HUES48 (cell line): Measurements from ENCODE around the gene GORASP2.

Experiments used
- H3K27ac ChIP-seq: one replicate; pipeline ENCODE4 v1.7.0; 2013; ENCODE audit warnings: low read depth, low read length, inconsistent platforms
- H3K27me3 ChIP-seq: 2 replicates; pipeline ENCODE4 v1.6.1; 2013; ENCODE audit warnings: mild to moderate bottlenecking, low read length; ENCODE audit not compliant: control insufficient read depth, insufficient read depth
- H3K36me3 ChIP-seq: 2 replicates; pipeline ENCODE4 v1.6.1; 2013; ENCODE audit warnings: low read length; ENCODE audit not compliant: control insufficient read depth, insufficient read depth
- H3K4me1 ChIP-seq: 2 replicates; pipeline ENCODE4 v1.6.1; 2013; ENCODE audit warnings: mild to moderate bottlenecking, low read length; ENCODE audit not compliant: control insufficient read depth, insufficient read depth
- H3K4me3 ChIP-seq: 2 replicates; pipeline ENCODE4 v1.5.1; 2013; ENCODE audit warnings: mild to moderate bottlenecking, low read depth, low read length
- H3K9ac ChIP-seq: 2 replicates; pipeline ENCODE4 v1.6.1; 2013; ENCODE audit warnings: mild to moderate bottlenecking, low read depth, low read length, moderate library complexity
- H3K9me3 ChIP-seq: 2 replicates; pipeline ENCODE4 v1.6.1; 2013; ENCODE audit warnings: low read length; ENCODE audit not compliant: control insufficient read depth, insufficient read depth

GORASP2 gene

DNA sequence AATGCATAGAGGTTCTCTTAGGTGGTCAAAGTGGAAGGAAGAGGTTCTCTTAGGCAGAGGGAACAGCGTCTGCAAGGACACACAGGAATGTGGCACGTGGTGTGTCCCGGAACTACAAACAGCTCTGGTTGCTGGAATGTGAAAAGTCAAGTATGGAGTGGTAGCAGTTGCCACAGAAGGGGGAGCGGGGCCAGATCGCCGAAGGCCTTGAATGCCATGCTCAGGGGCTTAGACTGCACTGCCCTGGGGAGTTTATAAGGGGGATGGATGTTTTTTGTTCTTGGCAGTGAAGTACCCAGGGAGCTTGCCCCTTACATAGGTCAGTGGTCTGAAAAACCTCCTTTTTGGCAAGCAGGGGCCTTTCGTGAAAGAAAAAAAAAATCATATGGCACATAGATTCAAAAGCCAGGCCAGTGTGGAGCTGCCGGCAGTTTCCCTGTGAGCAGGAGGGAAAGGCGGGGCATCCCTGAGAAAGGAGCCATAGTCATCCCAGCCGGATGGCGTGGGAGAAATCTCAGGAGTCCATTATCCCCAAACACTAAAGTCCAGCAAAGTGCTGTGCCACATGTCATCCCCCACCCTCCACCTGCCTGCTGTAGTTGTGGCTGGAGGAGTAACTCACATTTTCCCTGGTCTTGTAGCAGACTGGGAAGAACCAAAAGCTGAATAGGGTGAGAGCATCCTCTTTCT lies 45.4 kb downstream of the GORASP2 start:
- Histone ChIP-seq H3K36me3 (no peaks in the 10 kb centered on the region), H3K27ac (no peak overlapping the region), H3K4me1 (peaks cover 8% of the 10 kb centered on the region), H3K9me3 (no peaks in the 10 kb centered on the region), H3K27me3 (no peaks in the 10 kb centered on the region; the same call in 1 of the 2 replicates), H3K4me3 (peak overlapping the region; percentile 61; the same call in 1 of the 2 replicates), H3K9ac (no peak overlapping the region)

DNA sequence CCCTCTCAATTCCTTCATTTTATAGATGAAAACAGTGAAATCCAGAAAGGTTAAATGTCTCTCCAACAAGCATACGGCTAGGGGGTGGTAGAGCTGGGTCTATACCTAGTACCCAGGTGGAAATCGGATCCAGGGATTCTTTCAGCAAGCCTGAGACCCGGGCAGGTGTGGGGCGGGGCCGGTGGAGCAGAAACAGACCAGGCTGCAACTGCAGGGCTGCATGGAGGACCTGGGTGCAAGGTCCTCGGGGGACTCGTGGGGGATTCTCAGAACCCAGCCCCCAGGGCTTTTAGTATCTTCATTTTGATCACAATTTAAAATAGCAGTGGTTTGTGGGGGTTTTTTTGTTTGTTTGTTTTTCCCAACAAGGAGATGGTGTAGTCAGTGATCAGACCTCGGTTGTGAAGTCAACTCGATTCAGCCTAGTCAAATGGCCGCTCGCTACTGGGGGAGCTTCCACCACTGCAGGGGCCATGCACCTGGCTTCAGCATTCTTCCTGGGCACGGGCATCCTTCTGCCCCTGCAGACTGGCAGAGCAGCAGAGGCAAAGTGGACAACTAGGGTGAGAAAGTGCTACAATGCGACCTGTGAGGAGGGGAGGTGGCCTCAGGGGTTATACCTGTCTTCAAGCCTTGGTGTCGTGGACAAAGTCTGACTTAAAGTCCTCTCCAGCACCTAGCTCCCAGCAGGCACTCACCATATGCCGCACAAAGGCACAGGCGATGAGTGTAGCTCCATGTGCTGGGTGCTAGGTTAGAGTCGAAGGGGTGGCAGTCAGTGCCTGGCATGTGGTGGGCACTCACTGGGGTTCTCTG lies 46.3 kb downstream of the GORASP2 start:
- Histone ChIP-seq H3K9me3 (no peaks in the 10 kb centered on the region), H3K27me3 (no peaks in the 10 kb centered on the region; the same call in 1 of the 2 replicates), H3K36me3 (no peaks in the 10 kb centered on the region), H3K4me3 (no peak overlapping the region), H3K4me1 (peaks cover 6% of the 10 kb centered on the region), H3K27ac (no peak overlapping the region), H3K9ac (no peak overlapping the region)

DNA sequence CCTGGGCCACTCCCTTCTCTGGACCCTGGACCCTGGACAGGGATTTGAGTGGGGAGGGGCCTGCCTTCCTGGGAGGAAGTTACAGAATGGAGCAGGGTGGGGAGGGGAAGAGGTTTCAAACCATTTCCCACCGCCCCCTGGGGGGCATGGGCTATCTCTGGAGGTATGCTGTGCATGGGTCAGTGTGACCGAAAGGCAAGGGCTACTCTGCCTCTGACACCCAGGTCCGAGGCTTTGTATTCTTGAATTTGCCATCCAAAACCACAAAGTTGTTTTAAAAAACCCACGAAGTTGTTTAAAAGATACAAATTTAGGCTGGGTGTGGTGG lies 46.9 kb downstream of the GORASP2 start:
- Histone ChIP-seq H3K27ac (no peak overlapping the region), H3K36me3 (no peaks in the 10 kb centered on the region), H3K27me3 (no peaks in the 10 kb centered on the region; the same call in 1 of the 2 replicates), H3K4me3 (no peak overlapping the region), H3K4me1 (peaks cover 6% of the 10 kb centered on the region), H3K9me3 (no peaks in the 10 kb centered on the region), H3K9ac (no peak overlapping the region)

DNA sequence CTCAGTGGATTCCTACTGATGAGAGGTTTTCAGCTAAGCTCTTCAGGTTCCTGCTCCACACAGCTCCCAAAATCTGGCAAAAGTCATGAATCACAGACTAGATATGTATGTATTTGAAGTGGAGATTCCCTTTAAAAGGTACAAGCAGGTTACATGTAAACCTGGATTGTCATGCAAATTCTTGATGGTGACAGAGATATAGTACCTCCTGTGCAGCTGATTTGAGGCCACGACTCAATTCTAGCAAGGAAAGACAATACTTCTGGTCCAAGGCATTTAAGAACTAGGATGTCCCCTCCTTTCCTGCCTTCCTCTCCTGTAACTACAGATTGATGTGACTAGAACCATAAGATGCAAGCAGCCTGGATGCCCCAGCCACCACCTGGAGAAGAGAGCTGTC lies 55.0 kb downstream of the GORASP2 start:
- Histone ChIP-seq H3K9ac (no peak overlapping the region), H3K4me1 (peaks cover 13% of the 10 kb centered on the region; the same call in 1 of the 2 replicates), H3K36me3 (peaks cover 6% of the 10 kb centered on the region), H3K27ac (peak overlapping the region; percentile 43), H3K9me3 (no peaks in the 10 kb centered on the region), H3K27me3 (no peaks in the 10 kb centered on the region), H3K4me3 (no peak overlapping the region)

DNA sequence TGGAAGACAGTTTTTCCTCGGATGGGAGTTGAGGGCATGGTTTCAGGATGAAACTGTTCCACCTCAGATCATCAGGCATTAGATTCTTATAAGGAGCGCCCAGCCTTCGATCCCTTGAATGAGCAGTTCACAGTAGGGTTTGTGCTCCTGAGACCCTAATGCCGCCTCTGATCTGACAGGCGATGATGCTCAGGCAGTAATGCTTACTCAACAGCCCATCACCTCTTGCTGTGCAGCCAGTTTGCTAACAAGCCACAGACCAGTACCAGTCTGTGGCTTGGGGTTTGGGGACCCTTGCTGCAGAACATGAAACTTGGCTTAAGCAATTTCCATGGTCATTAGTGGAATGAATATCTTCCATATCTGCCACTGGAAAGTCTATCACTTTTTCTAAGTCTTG lies 56.4 kb downstream of the GORASP2 start:
- peaks cover 13% of the 10 kb centered on the region; the same call in 1 of the 2 replicates for H3K4me1 ChIP-seq
- H3K9me3 ChIP-seq = no peaks in the 10 kb centered on the region
- no peak overlapping the region for H3K9ac ChIP-seq
- peaks cover 13% of the 10 kb centered on the region for H3K36me3 ChIP-seq
- H3K27me3 ChIP-seq = no peaks in the 10 kb centered on the region
- no peak overlapping the region for H3K27ac ChIP-seq
- no peak overlapping the region for H3K4me3 ChIP-seq

DNA sequence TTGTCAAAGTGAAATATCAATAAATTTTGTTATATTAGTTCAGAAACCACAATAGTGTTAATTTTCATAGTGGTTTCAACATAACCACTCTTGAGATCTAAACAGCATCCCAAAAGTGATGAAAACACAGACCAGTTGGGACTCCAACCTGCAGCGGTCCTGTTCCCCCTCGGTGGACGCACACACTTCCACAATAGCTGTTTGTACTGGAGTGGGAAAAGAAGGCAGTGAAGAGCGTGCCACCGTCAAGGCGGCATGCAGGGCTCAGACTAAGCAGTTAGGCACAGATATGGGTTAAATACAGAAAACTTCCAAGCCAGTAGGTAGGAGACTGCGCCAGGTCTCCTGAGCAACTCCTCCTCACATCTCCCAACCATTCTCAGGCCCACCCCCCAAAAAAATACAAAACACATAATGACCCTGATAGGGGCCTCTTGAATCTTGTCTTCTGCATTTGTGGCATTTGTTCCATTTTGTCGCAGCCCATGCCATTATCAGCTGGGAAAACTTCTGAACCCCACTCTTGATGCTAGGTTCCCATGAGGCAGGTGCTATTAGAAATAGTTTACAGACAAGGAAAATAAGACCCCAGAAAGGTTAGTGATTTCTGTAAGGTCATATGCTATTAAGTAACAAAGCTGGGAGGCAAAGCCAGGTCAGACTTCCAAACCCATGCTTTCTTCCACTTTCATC lies 57.7 kb downstream of the GORASP2 start:
- Histone ChIP-seq H3K36me3 (peaks cover 23% of the 10 kb centered on the region), H3K27ac (no peak overlapping the region), H3K9ac (no peak overlapping the region), H3K27me3 (no peaks in the 10 kb centered on the region), H3K4me1 (peaks cover 13% of the 10 kb centered on the region; the same call in 1 of the 2 replicates), H3K9me3 (no peaks in the 10 kb centered on the region), H3K4me3 (no peak overlapping the region)

DNA sequence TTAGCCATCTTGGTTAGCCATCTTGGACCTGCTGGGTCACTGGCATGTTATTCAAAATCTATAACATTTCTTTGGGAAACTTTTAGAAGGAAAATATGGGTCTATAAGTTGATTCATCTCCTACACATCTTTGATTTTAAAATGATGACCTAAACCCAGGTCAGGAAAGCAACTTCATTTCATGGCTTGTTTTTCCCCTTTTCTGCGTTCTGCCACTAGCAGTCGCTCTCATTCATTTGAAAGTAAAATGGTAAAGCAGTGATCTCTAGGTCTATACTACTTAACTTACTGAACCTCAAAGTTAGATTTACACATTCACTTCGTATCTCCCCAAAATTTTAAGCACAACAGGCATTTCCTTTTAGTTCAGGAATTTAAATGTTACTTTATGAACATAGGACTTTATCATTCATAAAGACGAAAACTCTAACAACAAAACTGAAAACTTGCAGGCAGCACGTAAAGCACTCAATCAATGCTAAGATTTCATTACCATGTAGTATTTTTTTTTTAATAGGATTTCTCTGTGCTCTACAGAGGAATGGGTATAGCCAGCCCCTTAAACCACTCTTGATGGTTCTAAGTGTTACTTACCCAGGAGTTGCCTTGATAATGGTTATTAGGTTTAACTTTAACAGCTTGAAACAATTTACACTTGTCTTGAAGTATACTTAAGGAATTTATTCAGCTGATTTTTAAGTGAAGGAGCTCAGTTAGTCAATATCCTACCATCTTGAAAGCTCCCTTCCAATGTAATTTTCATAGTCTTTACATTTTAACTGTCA lies 62.5 kb downstream of the GORASP2 start:
- Histone ChIP-seq H3K4me3 (no peak overlapping the region), H3K36me3 (peaks cover 72% of the 10 kb centered on the region), H3K27me3 (no peaks in the 10 kb centered on the region), H3K9me3 (no peaks in the 10 kb centered on the region), H3K4me1 (no peaks in the 10 kb centered on the region), H3K9ac (no peak overlapping the region), H3K27ac (no peak overlapping the region)

DNA sequence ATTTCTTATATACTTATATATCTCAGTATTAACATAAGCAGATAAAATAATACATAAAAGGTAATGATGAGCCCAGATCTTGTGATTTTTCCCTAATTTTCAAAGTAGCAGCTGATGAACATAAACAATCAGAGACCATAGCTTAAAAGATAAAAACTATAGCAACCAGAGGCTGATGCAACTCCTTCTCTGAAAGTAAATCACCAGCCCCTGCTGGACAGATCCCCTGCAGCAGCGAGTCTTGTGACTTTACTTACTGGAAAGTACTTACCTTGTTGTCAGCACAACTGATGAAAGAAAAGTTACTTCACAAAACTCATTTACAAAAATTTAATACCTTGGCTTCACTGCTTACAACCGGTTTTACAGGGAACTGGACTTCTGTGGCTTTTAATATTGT lies 67.3 kb downstream of the GORASP2 start:
- H3K36me3 ChIP-seq = peaks cover 88% of the 10 kb centered on the region
- H3K27ac ChIP-seq = no peak overlapping the region
- H3K9me3 ChIP-seq = no peaks in the 10 kb centered on the region
- H3K9ac ChIP-seq = no peak overlapping the region
- no peak overlapping the region for H3K4me3 ChIP-seq
- H3K4me1 ChIP-seq = no peaks in the 10 kb centered on the region
- H3K27me3 ChIP-seq = no peaks in the 10 kb centered on the region

DNA sequence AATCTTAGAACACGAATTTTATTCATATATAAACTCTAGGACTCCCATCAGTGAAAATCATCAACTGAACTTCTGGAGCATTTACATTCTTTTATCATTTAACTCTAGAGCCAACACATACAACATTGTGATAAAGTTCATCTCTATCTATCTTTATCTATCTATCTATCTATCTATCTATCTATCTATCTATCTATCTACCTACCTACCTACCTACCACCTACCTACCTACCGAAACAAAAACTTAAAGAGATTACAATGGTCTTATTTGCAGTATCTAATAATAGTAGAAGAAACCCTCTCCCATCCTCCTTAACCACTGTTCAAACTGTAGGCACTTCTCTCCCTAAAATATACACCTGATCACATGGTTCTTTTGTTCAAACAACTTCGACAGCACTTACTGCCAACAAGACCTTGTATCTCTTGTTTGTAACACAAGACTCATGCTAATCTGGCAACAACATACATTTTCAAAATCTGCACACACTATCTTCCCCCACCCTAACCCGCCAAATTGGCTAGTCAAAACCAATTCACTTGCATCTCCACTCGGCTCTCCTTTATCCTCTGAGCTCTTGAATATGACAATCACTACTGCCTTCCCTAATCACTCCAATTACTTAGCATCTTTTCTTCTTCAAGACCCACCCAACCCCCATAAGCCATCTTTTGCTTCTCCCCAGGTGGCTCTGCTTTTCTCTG lies 69.0 kb downstream of the GORASP2 start:
- H3K9ac ChIP-seq = no peak overlapping the region
- H3K27ac ChIP-seq = no peak overlapping the region
- H3K4me3 ChIP-seq = no peak overlapping the region
- no peaks in the 10 kb centered on the region for H3K4me1 ChIP-seq
- H3K27me3 ChIP-seq = no peaks in the 10 kb centered on the region
- no peaks in the 10 kb centered on the region for H3K9me3 ChIP-seq
- peaks cover 82% of the 10 kb centered on the region for H3K36me3 ChIP-seq

DNA sequence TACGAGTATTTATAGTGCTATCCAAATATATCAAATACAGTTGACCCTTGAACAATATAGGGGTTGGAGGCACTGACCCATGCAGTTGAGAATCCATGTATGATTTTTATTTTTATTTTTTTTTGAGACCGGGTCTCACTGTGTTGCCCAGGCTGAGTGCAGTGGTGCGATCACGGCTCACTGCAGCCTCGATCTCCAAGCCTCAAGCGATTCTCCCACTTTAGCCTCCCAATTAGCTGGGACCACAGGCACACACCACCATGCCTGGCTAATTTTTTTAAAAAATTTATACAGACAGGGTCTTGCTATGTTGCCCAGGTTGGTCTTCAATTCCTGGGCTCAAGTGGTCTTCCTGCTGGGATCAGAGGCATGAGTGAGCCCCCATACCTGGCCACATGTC lies 70.6 kb downstream of the GORASP2 start:
- no peak overlapping the region for H3K9ac ChIP-seq
- no peak overlapping the region for H3K4me3 ChIP-seq
- H3K9me3 ChIP-seq = no peaks in the 10 kb centered on the region
- peaks cover 82% of the 10 kb centered on the region for H3K36me3 ChIP-seq
- no peaks in the 10 kb centered on the region for H3K27me3 ChIP-seq
- no peaks in the 10 kb centered on the region for H3K4me1 ChIP-seq
- no peak overlapping the region for H3K27ac ChIP-seq
